GM23248 (cell line): ENCODE results near the gene RAB6A. TPM values are rescaled to one million over a fixed set of nuclear protein-coding genes. Genes with fewer than 3 reads are reported as not detected.

ENCODE experiments used
- DNase-seq: peaks from one replicate; pipeline ENCODE4 v3.0.0-alpha.2; 2015
- H2AFZ ChIP-seq: fragments of 200-600 bp; sonication (generic); 2 replicates; pipeline ENCODE4 v1.6.1; 2016; ENCODE audit warnings: antibody characterized with exemption
- H3F3A ChIP-seq: fragments of 200-600 bp; sonication (generic); 2 replicates; pipeline ENCODE4 v1.6.1; 2016; ENCODE audit warnings: mild to moderate bottlenecking, antibody characterized with exemption, mixed run types; ENCODE audit not compliant: insufficient read depth
- H3K27ac ChIP-seq: fragments of 200-600 bp; sonication (generic); 2 replicates; pipeline ENCODE4 v1.5.1; 2016; ENCODE audit warnings: mild to moderate bottlenecking
- H3K27me3 ChIP-seq: fragments of 200-600 bp; sonication (generic); replicated peaks from 2 replicates; pipeline ENCODE4 v1.6.1; 2016; ENCODE audit warnings: mild to moderate bottlenecking; ENCODE audit not compliant: insufficient read depth
- H3K36me3 ChIP-seq: fragments of 200-600 bp; sonication (generic); 2 replicates; pipeline ENCODE4 v1.6.1; 2016; ENCODE audit warnings: low read depth, mild to moderate bottlenecking
- H3K4me1 ChIP-seq: fragments of 200-600 bp; sonication (generic); 2 replicates; pipeline ENCODE4 v1.6.1; 2016; ENCODE audit warnings: mild to moderate bottlenecking; ENCODE audit not compliant: insufficient read depth
- H3K4me2 ChIP-seq: fragments of 200-600 bp; sonication (generic); one replicate; pipeline ENCODE4 v1.6.1; 2016; ENCODE audit warnings: mild to moderate bottlenecking; ENCODE audit not compliant: unreplicated experiment
- H3K4me3 ChIP-seq: fragments of 200-600 bp; sonication (generic); 2 replicates; pipeline ENCODE4 v1.5.1; 2016; ENCODE audit warnings: mild to moderate bottlenecking
- H3K79me2 ChIP-seq: fragments of 200-600 bp; sonication (generic); 2 replicates; pipeline ENCODE4 v1.6.1; 2016; ENCODE audit warnings: mild to moderate bottlenecking; ENCODE audit not compliant: insufficient read depth
- H3K9ac ChIP-seq: fragments of 200-600 bp; sonication (generic); 2 replicates; pipeline ENCODE4 v1.6.1; 2016; ENCODE audit warnings: mild to moderate bottlenecking
- H3K9me2 ChIP-seq: fragments of 200-600 bp; sonication (generic); 2 replicates; pipeline ENCODE4 v1.6.1; 2016; ENCODE audit warnings: mixed run types, mild to moderate bottlenecking, moderate library complexity; ENCODE audit not compliant: insufficient read depth
- H3K9me3 ChIP-seq: fragments of 200-600 bp; sonication (generic); one replicate; pipeline ENCODE4 v1.6.1; 2017; ENCODE audit warnings: low read depth
- H4K20me1 ChIP-seq: fragments of 200-600 bp; sonication (generic); 2 replicates; pipeline ENCODE4 v1.6.0; 2016; ENCODE audit not compliant: insufficient read depth
- EZH2 ChIP-seq: fragments of 200-600 bp; sonication (generic); IDR thresholded peaks from 2 replicates; pipeline ENCODE4 v1.6.1; 2018; ENCODE audit warnings: antibody characterized with exemption, mild to moderate bottlenecking; ENCODE audit not compliant: insufficient read depth, poor library complexity, severe bottlenecking
- EZH2phosphoT487 ChIP-seq: fragments of 200-600 bp; sonication (generic); IDR thresholded peaks from 2 replicates; pipeline ENCODE4 v1.6.1; 2018; ENCODE audit warnings: antibody characterized with exemption, moderate library complexity, mild to moderate bottlenecking, low read depth; ENCODE audit not compliant: insufficient read depth
- WGBS, 2 experiments: methylation state at CpG; one replicate each; pipeline ENCODE4 v1.1.6; 2015 to 2017; ENCODE audit warnings: low lambda C conversion rate in 2 of 2, low coverage in 1 of 2; ENCODE audit errors: missing lambda C conversion rate in 2 of 2; 5-methylcytosine and 5-hydroxymethylcytosine counted together
- in situ Hi-C: fragments of 300-500 bp; cut with MboI; formaldehyde crosslinking; loops from 2 replicates; pipeline ENCODE4 v1.15.0; 2020
- polyA plus RNA-seq: library from polyadenylated mRNA; unstranded; fragments of >200 nt; fragmentation: Nextera tagmentation; extraction: Ambion mirVana; gene quantifications from 2 replicates; pipeline ENCODE4 v1.2.1, GENCODE V29; 2016
- total RNA-seq: library from RNA; depleted of rRNA; stranded (reverse); fragments of >200 nt; shearing (Covaris generic); gene quantifications from 2 replicates; pipeline ENCODE4 v1.2.3, GENCODE V29; 2014

The RAB6A gene
- total and polyA plus RNA-seq, 2 experiments from 2014 or later = 145 to 147 TPM

GRCh38 chr11:73649206-73649605 lies 111.7 kb downstream of the RAB6A start:
- H3K9ac ChIP-seq = no peak overlapping the region
- no peaks in the 10 kb centered on the region for H3K4me1 ChIP-seq
- H3K4me2 ChIP-seq = no peak overlapping the region
- no peaks in the 10 kb centered on the region for H3K79me2 ChIP-seq
- no peak overlapping the region for H3K27ac ChIP-seq
- H3K9me2 ChIP-seq = no peaks in the 10 kb centered on the region
- TF ChIP-seq EZH2 (no peak), EZH2phosphoT487 (no peak)
- H3F3A ChIP-seq = no peaks in the 10 kb centered on the region
- H2AFZ ChIP-seq = no peak overlapping the region
- in situ Hi-C loops = no loop called here
- H3K36me3 ChIP-seq = no peaks in the 10 kb centered on the region
- H4K20me1 ChIP-seq = no peaks in the 10 kb centered on the region
- WGBS, 2 experiments = 53 to 55% methylated on average over 9 of the region's 9 CpGs
- H3K27me3 ChIP-seq = peaks cover 7% of the 10 kb centered on the region; the same call in 1 of the 2 replicates
- DNase-seq = no peak
- no peaks in the 10 kb centered on the region for H3K9me3 ChIP-seq
- no peak overlapping the region for H3K4me3 ChIP-seq

- Histone ChIP-seq H3K4me2 (no peak overlapping the region), H4K20me1 (no peaks in the 10 kb centered on the region), H2AFZ (no peak overlapping the region), H3K9me2 (no peaks in the 10 kb centered on the region), H3F3A (no peaks in the 10 kb centered on the region), H3K79me2 (no peaks in the 10 kb centered on the region), H3K36me3 (no peaks in the 10 kb centered on the region), H3K27me3 (peaks cover 7% of the 10 kb centered on the region; the same call in 1 of the 2 replicates), H3K9me3 (no peaks in the 10 kb centered on the region), H3K9ac (no peak overlapping the region), H3K27ac (no peak overlapping the region), H3K4me3 (no peak overlapping the region), H3K4me1 (no peaks in the 10 kb centered on the region)
- DNase-seq = no peak
- WGBS, 2 experiments = 54 to 66% methylated on average over 8 of the region's 8 CpGs
- TF ChIP-seq EZH2 = no peak
- no peak for TF ChIP-seq EZH2phosphoT487
- in situ Hi-C loops = no loop called here
Measured at GRCh38 chr11:73648571-73649046, 112.3 kb downstream of the RAB6A start.

GRCh38 chr11:73648121-73648520 lies 112.8 kb downstream of the RAB6A start:
- in situ Hi-C loops = no loop called here
- TF ChIP-seq EZH2 (no peak), EZH2phosphoT487 (no peak)
- H3K27ac ChIP-seq = no peak overlapping the region
- no peaks in the 10 kb centered on the region for H3K9me2 ChIP-seq
- H3K79me2 ChIP-seq = no peaks in the 10 kb centered on the region
- peaks cover 7% of the 10 kb centered on the region; the same call in 1 of the 2 replicates for H3K27me3 ChIP-seq
- no peak overlapping the region for H3K9ac ChIP-seq
- no peak overlapping the region for H2AFZ ChIP-seq
- H3K4me2 ChIP-seq = no peak overlapping the region
- H3K9me3 ChIP-seq = no peaks in the 10 kb centered on the region
- no peak overlapping the region for H3K4me3 ChIP-seq
- no peaks in the 10 kb centered on the region for H3K4me1 ChIP-seq
- no peak for DNase-seq
- 75 to 80% methylated on average over 9 of the region's 9 CpGs for WGBS, 2 experiments
- no peaks in the 10 kb centered on the region for H3K36me3 ChIP-seq
- H3F3A ChIP-seq = no peaks in the 10 kb centered on the region
- no peaks in the 10 kb centered on the region for H4K20me1 ChIP-seq

GRCh38 chr11:73647459-73648100 lies 113.3 kb downstream of the RAB6A start:
- H3F3A ChIP-seq = no peaks in the 10 kb centered on the region
- H3K4me2 ChIP-seq = peak overlapping the region; percentile 44
- H3K36me3 ChIP-seq = no peaks in the 10 kb centered on the region
- DNase-seq = peak; percentile 80
- no peaks in the 10 kb centered on the region for H3K9me3 ChIP-seq
- H2AFZ ChIP-seq = no peak overlapping the region
- H3K27ac ChIP-seq = no peak overlapping the region
- H3K4me3 ChIP-seq = no peak overlapping the region
- in situ Hi-C loops = no loop called here
- H3K4me1 ChIP-seq = no peaks in the 10 kb centered on the region
- WGBS, 2 experiments = 28 to 32% methylated on average over 14 to 23 of the region's 23 CpGs
- H3K79me2 ChIP-seq = no peaks in the 10 kb centered on the region
- TF ChIP-seq EZH2phosphoT487 (no peak), EZH2 (no peak)
- no peaks in the 10 kb centered on the region for H3K9me2 ChIP-seq
- H4K20me1 ChIP-seq = no peaks in the 10 kb centered on the region
- H3K9ac ChIP-seq = no peak overlapping the region
- peaks cover 7% of the 10 kb centered on the region; the same call in 1 of the 2 replicates for H3K27me3 ChIP-seq
